ENCODE results near the gene RAD51AP2.

The RAD51AP2 gene

GRCh38 chr2:17538844-17539554 is 20.8 kb upstream of the RAD51AP2 start:
- DNase-seq (ENCODE audit: low read depth, low spot score) = no peak
- no peak for TF ChIP-seq CTCF (IDR thresholded peaks at IDR 0.05; ENCODE audit: insufficient read depth, low read length, missing control alignments)
- POLR2A ChIA-PET = interaction anchor here (1.0 kb wide), 1 partner anchor 107 kb away, joined by 3 read pairs; no protein-coding TSS in a partner anchor
- CTCF ChIA-PET = interaction anchor here (1.2 to 1.8 kb wide), 3 partner anchors 15 to 133 kb away, joined by 3 to 7 read pairs (median 3); no protein-coding TSS in a partner anchor
- peak overlapping the region; percentile 59 for H3K4me3 ChIP-seq (ENCODE audit: low read depth, low read length)

- peak overlapping the region; percentile 59 for H3K4me3 ChIP-seq (ENCODE audit: low read depth, low read length)
- TF ChIP-seq CTCF (IDR thresholded peaks at IDR 0.05; ENCODE audit: insufficient read depth, low read length, missing control alignments) = no peak
- POLR2A ChIA-PET = interaction anchor here (0.7 to 1.0 kb wide), 2 partner anchors 32 to 108 kb away, joined by 3 read pairs; no protein-coding TSS in a partner anchor
- no peak for DNase-seq (ENCODE audit: low read depth, low spot score)
- CTCF ChIA-PET = interaction anchor here (1.2 to 1.8 kb wide), 2 partner anchors 108 to 134 kb away, joined by 3 to 7 read pairs; no protein-coding TSS in a partner anchor
These were observed 20.0 kb upstream of the RAD51AP2 start for GRCh38 chr2:17538022-17538843.

GRCh38 chr2:17536416-17536815 is 18.2 kb upstream of the RAD51AP2 start:
- ChIA-PET POLR2A (no interaction called here), CTCF (no interaction called here)
- no peak overlapping the region for H3K4me3 ChIP-seq (ENCODE audit: low read depth, low read length)
- no peak for DNase-seq (ENCODE audit: low read depth, low spot score)
- TF ChIP-seq CTCF (IDR thresholded peaks at IDR 0.05; ENCODE audit: insufficient read depth, low read length, missing control alignments) = no peak

- no peak for TF ChIP-seq CTCF (IDR thresholded peaks at IDR 0.05; ENCODE audit: insufficient read depth, low read length, missing control alignments)
- H3K4me3 ChIP-seq (ENCODE audit: low read depth, low read length) = no peak overlapping the region
- CTCF ChIA-PET = no interaction called here
- DNase-seq (ENCODE audit: low read depth, low spot score) = no peak
- POLR2A ChIA-PET = no interaction called here
These were observed 15.3 kb upstream of the RAD51AP2 start for GRCh38 chr2:17533546-17533945.

- ChIA-PET CTCF (no interaction called here), POLR2A (no interaction called here)
- DNase-seq (ENCODE audit: low read depth, low spot score) = no peak
- H3K4me3 ChIP-seq (ENCODE audit: low read depth, low read length) = no peak overlapping the region
- no peak for TF ChIP-seq CTCF (IDR thresholded peaks at IDR 0.05; ENCODE audit: insufficient read depth, low read length, missing control alignments)
These were observed 11.5 kb upstream of the RAD51AP2 start for GRCh38 chr2:17529771-17530170.

GRCh38 chr2:17522303-17522702 is 4.1 kb upstream of the RAD51AP2 start:
- ChIA-PET CTCF (no interaction called here), POLR2A (no interaction called here)
- H3K4me3 ChIP-seq (ENCODE audit: low read depth, low read length) = no peak overlapping the region
- no peak for DNase-seq (ENCODE audit: low read depth, low spot score)
- TF ChIP-seq CTCF (IDR thresholded peaks at IDR 0.05; ENCODE audit: insufficient read depth, low read length, missing control alignments) = no peak
